ENCODE data around the gene PPIP5K1.
A peak's percentile ranks its signal among the peaks of the same experiment; 100 is the strongest.
"Not testable (repeated sequence)": the region's sequence is repeated elsewhere in the genome, so short reads cannot be mapped to it uniquely, and the experiment has no call there.

The PPIP5K1 gene

DNA sequence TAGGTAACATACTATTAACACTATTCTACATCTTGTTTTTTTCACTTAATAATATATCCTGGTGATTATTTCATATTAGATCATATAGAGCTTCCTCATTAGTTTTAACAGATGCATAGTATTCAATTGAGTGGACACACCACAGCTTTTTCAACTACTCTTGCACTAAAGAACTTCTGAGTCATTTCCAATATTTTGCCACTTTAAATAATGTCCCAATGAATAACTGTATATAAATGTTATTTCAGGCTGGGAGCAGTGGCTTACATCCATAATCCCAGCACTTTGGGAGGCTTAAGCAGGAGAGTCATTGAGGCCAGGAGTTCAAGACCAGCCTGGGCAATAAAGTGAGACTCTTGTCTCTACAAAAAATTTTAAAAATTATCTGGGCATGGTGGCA is 45.7 kb downstream of the PPIP5K1 start:
- no peak for DNase-seq

DNA sequence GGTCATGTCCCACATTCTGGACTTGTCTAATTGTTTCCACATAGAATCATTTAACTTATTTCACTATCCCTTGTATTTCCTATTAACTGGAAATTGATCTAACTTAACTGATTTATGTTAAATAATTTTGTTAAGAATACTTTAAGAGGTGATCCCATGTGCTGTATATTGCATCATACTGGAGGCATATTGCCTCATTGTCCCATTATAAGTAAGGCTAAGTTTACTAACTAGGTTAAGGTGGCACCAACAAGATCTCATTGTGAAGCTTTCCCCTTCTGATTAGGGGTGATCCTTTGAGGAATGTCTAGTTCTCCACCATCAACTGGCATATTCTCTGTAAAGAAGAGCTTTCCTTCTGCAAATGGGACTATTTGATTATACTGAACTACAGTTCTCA is 48.2 kb downstream of the PPIP5K1 start:
- no peak for DNase-seq

DNA sequence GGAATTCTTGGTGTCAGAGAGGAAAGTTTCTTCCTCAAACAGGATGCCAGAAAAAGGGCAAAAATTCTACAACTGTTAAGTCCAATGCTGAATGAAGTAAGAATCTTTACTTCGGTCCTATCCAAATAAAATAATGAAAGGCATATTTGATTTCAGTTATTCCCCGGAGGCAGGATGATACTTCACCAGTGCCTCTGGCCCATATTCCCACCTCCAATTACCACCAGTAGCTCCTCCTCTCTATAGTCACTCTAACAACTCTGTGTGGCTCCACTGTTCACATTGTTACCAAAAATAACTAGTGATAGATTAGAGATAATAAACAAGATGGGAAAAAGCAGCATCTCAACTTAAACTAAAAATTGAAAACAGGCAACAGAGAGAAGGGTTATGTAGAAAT is 51.9 kb downstream of the PPIP5K1 start:
- no peak for DNase-seq

GRCh38 chr15:43534897-43535296 is 55.1 kb downstream of the PPIP5K1 start:
- no peak for DNase-seq

DNA sequence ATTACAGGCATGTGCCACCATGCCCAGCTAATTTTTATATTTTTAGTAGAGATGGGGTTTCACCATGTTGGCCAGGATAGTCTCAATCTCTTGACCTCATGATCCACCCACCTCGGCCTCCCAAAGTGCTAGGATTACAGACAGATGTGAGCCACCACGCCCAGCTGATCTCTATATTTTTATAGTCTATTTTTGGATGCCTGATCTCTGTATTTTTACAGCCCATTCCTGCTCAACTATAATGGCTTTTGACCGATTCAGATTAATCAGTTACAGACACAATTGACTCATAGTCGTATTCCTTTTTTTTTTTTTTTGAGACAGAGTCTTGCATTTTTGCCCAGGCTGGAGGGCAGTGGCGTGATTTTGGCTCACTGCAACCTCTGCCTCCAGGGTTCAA is 57.2 kb downstream of the PPIP5K1 start:
- DNase-seq: not testable (repeated sequence)

DNA sequence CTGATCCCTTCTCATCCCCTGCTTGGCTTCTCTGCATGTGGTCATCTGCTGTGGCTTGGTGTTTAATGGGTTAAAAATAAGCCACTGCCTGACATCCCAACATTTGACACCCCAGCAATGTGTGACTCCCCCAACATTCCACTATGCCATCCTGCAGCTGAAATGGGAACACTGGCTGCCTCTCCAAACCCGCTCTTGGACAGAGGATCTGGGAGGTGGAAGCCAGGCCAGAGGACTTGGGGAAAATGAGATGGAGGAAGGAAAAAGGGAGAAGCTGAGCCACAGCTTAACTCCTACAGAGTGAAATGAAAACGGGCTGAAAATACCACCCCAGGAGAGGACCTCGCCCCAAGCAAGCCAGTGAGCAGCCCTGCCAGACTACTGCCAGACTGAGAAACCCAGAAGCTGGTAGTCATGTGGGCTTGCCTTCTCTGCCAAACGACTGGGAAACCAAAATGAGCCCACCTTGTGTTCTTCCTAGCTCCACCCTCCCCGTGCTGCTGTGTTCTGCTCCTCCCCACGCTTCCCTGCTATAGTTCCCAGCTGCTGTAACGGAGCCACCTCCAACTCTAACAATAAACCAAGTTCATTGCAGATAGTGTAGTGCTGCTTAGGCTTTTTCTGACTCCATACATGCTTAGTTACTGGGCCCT is 58.9 kb downstream of the PPIP5K1 start:
- DNase-seq: no peak

- DNase-seq: no peak
Measured at GRCh38 chr15:43529587-43530345, 60.2 kb downstream of the PPIP5K1 start.

GRCh38 chr15:43529141-43529540 is 60.9 kb downstream of the PPIP5K1 start:
- no peak for DNase-seq

DNA sequence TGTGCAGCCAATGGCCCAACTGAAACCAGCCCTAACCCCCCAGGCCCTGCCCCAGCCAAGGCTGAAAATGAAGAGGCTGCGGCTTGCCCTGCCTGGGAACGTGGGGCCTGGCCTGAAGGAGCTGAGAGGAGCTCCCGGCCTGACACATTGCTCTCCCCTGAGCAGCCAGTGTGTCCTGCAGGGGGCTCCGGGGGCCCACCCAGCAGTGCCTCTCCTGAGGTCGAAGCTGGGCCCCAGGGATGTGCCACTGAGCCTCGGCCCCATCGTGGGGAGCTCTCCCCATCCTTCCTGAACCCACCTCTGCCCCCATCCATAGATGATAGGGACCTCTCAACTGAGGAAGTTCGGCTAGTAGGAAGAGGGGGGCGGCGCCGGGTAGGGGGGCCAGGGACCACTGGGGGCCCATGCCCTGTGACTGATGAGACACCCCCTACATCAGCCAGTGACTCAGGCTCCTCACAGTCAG is 61.4 kb downstream of the PPIP5K1 start:
- DNase-seq: no peak

DNA sequence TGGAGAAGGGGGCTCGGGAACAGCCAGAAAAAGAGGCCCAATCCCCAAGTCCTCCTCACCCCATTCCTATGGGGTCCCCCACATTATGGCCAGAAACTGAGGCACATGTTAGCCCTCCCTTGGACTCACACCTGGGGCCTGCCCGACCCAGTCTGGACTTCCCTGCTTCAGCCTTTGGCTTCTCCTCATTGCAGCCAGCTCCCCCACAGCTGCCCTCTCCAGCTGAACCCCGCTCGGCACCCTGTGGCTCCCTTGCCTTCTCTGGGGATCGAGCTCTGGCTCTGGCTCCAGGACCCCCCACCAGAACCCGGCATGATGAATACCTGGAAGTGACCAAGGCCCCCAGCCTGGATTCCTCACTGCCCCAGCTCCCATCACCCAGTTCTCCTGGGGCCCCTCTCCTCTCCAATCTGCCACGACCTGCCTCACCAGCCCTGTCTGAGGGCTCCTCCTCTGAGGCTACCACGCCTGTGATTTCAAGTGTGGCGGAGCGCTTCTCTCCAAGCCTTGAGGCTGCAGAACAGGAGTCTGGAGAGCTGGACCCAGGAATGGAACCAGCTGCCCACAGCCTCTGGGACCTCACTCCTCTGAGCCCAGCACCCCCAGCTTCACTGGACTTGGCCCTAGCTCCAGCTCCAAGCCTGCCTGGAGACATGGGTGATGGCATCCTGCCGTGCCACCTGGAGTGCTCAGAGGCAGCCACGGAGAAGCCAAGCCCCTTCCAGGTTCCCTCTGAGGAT is 62.0 kb downstream of the PPIP5K1 start:
- no peak for DNase-seq

DNA sequence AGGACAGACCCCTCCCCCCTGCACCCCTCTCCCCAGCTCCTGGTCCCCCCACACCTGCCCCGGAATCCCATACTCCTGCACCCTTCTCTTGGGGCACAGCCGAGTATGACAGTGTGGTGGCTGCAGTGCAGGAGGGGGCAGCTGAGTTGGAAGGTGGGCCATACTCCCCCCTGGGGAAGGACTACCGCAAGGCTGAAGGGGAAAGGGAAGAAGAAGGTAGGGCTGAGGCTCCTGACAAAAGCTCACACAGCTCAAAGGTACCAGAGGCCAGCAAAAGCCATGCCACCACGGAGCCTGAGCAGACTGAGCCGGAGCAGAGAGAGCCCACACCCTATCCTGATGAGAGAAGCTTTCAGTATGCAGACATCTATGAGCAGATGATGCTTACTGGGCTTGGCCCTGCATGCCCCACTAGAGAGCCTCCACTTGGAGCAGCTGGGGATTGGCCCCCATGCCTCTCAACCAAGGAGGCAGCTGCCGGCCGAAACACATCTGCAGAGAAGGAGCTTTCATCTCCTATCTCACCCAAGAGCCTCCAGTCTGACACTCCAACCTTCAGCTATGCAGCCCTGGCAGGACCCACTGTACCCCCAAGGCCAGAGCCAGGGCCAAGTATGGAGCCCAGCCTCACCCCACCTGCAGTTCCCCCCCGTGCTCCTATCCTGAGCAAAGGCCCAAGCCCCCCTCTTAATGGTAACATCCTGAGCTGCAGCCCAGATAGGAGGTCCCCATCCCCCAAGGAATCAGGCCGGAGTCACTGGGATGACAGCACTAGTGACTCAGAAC is 62.8 kb downstream of the PPIP5K1 start:
- no peak for DNase-seq

DNA sequence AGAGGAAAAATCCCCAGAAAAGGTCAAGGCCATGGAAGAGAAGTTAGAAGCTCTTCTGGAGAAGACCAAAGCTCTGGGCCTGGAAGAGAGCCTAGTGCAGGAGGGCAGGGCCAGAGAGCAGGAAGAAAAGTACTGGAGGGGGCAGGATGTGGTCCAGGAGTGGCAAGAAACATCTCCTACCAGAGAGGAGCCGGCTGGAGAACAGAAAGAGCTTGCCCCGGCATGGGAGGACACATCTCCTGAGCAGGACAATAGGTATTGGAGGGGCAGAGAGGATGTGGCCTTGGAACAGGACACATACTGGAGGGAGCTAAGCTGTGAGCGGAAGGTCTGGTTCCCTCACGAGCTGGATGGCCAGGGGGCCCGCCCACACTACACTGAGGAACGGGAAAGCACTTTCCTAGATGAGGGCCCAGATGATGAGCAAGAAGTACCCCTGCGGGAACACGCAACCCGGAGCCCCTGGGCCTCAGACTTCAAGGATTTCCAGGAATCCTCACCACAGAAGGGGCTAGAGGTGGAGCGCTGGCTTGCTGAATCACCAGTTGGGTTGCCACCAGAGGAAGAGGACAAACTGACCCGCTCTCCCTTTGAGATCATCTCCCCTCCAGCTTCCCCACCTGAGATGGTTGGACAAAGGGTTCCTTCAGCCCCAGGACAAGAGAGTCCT is 63.6 kb downstream of the PPIP5K1 start:
- DNase-seq: no peak

- no peak for DNase-seq
Measured at GRCh38 chr15:43525131-43525530, 64.9 kb downstream of the PPIP5K1 start.

DNA sequence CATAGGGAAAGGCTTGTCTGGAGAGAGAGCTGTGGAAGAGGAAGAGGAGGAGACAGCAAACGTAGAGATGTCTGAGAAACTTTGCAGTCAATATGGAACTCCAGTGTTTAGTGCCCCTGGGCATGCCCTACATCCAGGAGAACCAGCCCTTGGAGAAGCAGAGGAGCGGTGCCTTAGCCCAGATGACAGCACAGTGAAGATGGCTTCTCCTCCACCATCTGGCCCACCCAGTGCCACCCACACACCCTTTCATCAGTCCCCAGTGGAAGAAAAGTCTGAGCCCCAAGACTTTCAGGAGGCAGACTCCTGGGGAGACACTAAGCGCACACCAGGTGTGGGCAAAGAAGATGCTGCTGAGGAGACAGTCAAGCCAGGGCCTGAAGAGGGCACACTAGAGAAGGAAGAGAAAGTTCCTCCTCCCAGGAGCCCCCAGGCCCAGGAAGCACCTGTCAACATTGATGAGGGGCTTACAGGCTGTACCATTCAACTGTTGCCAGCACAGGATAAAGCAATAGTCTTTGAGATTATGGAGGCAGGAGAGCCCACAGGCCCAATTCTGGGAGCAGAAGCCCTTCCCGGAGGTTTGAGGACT is 65.7 kb downstream of the PPIP5K1 start:
- DNase-seq: no peak

GRCh38 chr15:43523646-43524045 is 66.4 kb downstream of the PPIP5K1 start:
- no peak for DNase-seq

DNA sequence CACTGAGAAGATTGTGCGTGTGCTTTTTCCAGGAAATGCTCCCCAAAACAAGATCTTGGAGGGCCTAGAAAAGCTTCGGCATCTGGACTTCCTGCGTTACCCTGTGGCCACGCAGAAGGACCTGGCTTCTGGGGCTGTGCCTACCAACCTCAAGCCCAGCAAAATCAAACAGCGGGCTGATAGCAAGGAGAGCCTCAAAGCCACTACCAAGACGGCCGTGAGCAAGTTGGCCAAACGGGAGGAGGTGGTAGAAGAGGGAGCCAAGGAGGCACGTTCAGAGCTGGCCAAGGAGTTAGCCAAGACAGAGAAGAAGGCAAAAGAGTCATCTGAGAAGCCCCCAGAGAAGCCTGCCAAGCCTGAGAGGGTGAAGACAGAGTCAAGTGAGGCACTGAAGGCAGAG is 67.8 kb downstream of the PPIP5K1 start:
- no peak for DNase-seq

DNA sequence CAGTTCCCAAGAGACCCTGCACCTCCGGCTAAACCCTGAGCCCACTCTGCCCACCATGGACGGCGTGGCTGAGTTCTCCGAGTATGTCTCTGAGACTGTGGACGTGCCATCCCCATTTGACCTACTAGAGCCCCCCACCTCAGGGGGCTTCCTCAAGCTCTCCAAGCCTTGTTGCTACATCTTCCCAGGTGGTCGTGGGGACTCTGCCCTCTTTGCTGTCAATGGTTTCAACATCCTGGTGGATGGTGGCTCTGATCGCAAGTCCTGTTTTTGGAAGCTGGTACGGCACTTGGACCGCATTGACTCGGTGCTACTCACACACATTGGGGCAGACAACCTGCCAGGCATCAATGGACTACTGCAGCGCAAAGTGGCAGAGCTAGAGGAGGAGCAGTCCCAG is 68.6 kb downstream of the PPIP5K1 start:
- no peak for DNase-seq

DNA sequence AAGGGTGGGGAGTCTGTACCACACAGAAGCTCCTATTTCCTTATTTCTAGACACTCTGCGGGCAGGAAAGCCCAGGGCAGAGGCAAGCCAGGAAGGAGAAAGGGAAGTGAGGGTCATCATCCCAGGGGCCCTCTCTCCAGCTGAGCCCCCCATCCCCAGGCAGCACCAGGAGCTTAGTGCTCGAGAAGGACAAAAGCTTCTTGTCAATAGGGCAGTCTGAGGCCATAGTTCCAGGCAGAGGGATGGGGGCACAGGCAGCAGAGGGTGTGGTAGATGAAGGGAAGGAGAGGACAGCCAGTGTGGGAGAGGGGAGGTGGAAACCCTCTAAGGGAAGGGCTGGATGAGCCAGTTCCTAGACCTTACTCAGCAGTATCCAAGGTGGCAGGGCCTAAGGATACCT is 69.9 kb downstream of the PPIP5K1 start:
- DNase-seq: no peak

- peak; percentile 43 to 52 for DNase-seq
Measured at GRCh38 chr15:43519196-43519595, 70.8 kb downstream of the PPIP5K1 start.

DNA sequence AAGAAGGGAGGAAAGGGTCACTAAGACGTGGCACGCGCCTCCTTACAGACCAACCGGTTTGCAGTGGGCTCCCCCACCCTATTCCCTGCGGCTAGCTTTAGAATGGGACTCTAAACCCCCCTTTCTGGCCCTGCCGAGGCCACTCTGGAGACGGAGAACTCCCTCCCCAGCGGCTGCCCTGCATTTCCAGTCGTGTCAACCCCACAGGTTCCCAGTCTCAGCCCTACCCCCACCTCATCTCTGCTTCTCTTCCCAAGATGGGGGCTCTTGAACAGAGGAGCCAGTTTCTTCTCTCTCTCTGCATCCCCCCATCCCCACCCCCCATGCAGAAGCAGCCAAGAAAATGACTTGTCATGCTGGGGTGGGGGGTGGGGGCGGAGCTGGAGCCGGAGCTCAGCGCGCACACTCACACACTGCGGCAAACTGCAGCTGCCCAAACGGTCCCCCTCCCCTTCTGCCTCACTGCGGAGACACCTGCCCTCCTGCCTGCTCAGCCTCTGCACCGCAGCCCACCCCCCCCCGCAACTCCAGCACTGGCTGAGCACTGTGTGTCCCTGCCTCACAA is 71.7 kb downstream of the PPIP5K1 start:
- peak; percentile 73 to 77 for DNase-seq

DNA sequence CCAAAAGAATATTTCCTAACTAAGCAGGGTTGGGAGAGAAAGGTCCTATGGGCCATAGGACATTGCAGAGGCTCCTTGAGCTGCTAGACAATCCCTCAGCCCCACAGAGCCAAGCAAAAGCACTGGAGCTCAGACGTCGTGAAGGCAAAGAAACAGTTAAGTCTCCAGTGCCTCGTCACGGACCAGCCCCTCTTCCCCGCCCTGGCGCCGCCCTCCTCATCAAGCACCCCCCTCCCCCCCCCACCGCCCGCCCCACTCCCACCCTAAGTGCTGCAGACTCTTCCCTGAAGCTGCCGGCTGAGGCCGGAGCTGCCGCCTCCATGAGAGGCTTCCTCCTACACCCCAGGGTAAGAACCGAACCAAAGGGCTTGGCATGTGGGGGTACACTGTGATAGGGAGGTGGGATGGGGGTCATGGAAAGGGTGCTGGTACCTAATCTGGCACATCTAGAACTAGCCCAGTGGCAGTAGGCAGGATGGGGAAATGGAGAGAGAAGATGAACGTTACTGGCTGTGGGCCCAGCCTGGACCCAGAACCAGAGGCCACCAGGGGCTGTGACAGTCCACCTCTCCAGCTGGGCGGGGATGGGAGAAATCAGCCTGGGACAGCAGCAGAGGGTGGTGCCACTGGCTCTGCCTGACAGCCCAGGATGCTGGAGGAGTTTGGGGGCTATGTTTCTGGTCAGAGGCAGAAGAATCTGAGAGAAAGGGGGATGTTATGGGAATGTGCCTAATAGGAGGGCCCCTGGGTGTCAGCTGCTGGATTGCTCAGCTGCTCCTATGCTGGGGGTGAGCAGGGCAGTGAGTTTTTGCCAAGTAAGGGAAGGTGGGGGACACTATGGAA is 72.4 kb downstream of the PPIP5K1 start, which contains the start of gene MAP1A:
Gene MAP1A (plus strand): TSS at position 255 of the 843 bp plus-strand sequence. CDS start 3,866 bp downstream, outside the sequence.
- peak; percentile 66 to 76 for DNase-seq
